ENCODE measurements around the gene PDE7B.
A peak's percentile ranks its signal among the peaks of the same experiment; 100 is the strongest.
"Not testable (repeated sequence)": the region's sequence is repeated elsewhere in the genome, so short reads cannot be mapped to it uniquely, and the experiment has no call there.

PDE7B gene

DNA sequence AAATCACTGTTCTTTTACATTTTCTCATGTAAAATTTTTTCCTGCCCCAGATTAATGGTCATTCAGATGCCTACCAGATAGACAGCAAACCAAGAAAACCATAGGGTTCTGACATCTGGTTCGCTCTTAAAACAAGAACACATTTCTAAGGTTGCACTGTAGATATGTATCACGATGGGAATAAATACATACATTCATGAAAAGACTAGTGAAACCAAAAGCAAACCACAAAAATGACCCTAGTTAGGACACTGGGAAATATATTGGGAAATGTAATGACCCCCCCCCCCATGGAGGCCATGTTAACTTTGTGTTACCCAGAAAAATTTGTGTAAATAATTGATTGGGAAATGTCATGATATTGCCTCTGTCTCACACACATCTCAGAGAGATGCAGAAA lies 361.1 kb downstream of the PDE7B start:
- no peak for DNase-seq

DNA sequence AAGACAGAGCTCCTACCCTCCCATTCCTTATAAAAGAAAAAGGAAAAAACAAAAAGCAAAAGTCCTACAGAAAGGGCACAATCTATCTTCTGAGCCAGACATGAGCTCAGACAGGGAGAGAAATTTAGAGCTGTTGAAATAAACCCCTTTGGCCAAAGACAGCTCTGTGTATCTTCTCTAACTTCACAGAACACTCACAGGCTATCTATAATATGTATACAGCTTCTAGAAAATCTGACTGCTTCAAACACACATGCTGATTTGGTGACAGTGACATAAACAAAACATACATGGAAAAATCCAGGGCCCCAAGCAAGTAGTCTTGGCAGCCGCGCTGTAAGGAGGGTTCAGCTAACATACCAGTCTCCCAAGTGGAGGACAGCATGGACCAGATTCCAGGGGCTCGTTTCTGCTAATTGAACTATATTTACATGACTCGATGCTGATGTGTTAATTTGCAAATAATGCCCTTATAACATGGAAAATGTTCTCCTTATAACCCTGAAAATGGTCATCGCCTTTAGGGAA lies 361.6 kb downstream of the PDE7B start:
- no peak for DNase-seq

DNA sequence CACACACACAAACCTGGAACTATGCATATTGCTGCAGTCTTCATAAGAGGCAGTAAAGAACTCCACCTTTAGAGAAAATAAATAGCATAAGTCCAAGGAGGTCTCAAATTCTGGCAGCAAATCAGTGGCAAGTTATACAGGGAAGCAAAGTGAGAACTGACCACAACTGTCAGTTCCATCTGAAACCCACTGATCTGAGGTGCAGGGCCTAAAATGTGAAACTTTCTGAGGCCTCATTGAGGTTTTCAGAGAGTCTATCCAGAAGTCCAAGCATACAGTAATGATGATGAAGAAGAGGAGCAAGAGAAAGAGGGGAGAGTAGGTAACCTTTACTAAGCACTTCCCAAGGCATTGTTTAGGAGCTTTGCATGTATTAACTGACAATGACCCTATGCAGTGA lies 362.4 kb downstream of the PDE7B start:
- no peak for DNase-seq

DNA sequence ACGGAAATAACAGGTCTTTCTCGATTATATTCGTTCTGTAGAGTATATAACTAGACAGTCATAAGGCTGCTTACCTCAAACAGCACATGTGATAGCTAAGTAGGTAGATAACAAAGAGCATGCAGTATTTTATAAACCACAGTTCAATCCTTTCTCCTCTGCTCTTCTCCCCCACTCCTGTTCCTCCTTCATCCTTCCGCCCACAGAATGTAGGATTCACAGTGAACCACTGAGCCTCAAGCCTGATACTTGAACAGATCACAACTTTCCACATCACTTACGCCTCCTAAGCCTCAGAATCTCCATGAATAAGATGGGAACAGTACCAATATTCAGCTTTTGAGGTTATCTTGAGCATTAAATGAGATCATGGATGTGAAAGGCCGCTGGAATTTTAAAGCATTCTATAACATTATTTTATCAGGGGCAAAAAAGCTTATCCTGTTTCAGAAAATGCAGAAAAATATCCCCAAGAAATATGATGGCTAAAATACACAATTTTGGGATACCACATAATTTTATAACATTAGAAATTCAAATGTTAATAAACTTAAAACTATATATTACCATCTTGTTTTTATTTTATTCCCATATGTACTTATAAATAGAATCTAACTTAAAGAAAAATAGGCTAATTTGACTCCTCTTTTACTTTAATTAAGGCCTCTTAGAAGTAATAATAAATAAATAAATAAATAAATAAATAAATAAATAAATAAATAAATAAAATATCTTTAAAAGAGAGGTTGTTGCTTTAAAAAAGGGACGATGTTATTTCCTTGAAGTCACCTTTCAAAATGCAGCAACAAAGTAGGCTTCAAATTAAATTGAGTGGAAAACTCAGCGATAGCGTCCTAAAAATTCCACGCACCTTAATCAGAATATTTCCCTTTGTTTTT lies 365.3 kb downstream of the PDE7B start:
- no peak for DNase-seq

DNA sequence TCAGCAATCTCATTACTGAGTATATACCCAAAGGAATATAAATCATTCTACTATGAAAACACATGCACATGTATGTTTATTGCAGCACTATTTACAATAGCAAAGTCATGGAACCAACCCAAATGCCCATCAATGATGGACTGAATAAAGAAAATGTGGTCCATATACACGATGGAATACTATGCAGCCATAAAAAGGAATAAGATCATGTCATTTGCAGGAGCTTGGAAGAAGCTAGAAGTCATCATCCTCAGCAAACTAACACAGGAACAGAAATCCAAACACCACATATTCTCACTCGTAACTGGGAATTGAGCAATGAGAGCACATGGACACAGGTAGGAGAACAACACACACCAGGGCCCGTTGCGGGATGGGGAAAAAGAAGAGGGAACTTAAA lies 373.5 kb downstream of the PDE7B start:
- not testable (repeated sequence) for DNase-seq

DNA sequence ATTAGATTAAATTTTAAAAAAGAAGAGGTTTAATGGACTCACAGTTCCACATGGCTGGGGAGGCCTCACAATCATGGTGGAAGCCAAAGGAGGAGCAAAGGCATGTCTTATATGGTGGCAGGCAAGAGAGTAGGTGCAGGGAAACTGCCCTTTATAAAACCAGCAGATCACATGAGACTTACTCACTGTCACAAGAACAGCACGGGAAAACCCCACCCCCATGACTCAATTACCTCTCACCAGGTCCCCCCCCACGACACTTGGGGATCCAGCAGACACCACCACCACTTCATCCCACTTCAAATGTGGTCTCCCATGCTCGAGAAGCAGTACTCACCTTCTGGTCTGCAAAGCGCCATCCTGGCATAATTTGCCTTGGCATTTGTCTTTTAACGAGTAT lies 374.0 kb downstream of the PDE7B start:
- DNase-seq, result no peak

DNA sequence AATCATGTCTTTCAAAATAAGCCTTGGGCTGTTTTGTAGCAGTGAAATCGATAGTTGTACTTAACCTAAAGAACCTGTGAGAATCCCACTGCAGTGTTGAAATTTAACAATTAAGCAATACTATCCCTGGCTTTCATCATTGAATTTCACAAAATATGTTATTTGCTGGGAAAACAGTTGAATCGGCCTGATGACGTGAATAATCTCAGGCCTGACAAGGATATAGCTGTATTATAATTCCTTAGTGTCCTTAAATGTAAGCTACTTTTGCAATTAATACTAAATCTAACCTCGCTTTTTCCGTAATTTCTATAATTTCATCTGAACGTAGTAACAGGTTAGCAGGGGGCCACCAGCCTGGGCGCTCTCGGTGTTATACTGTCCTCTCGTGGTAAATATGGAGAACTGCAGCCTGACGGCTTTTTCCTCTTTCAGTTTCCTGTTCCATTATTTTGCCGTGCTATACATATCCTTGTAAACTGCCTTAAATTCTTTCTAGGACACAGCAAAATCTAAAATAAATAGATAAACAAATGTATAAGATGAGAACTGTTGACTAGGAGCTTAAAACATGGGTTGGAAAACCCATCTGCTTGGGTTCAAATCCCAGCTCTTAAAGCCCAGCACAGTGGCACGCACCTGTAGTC lies 374.6 kb downstream of the PDE7B start:
- peak; percentile 65 for DNase-seq

DNA sequence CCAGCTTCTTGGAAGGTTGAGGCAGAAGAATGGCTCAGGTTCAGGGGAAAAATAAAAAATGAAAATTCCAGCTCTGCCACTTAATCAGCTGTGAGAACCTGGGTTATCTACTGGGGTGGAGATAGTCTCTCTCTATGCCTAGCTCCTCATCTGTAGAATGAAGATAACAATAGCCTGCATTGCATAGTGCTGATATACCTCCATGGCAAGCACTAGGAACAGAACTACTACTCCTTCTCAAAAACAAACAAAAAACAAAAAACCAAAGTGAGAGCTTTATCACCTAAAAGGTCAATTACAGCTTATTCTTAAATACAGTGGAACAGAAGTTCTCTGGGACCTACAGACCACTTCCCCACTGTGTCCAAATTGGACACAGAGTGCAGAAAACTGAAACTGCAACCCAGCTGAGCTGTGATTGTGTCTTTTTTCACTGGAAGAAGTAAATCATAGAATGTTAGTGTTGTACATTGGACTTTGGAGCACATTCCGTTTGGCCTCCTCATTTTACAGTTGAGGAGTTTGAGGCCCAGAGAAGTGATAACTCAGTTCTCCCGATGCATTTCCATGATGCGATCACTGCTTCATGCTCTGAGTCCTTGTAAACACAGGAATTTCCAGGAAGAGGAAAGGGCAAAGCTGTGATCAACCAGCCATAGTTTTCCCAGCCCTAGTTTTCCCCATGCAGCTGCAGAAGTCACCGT lies 375.3 kb downstream of the PDE7B start:
- no peak for DNase-seq

DNA sequence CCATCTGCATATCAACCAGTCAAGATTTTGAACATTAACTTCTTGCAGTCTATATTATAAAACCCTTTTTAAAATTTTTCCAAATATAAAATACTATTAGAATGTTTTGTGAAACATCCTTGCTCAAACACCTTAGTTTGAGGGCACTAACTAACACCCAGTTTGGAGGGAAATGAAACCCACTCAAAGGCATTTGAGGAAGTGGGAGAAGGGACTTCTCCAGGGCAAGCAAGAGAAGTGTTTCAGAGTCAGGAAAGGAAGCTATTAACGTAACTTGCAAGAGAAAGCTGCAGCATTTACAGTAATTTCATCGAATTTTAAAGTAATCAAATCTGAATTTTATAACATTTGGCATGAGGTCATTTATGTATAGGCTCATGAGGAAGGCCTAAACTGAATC lies 377.3 kb downstream of the PDE7B start:
- no peak for DNase-seq

DNA sequence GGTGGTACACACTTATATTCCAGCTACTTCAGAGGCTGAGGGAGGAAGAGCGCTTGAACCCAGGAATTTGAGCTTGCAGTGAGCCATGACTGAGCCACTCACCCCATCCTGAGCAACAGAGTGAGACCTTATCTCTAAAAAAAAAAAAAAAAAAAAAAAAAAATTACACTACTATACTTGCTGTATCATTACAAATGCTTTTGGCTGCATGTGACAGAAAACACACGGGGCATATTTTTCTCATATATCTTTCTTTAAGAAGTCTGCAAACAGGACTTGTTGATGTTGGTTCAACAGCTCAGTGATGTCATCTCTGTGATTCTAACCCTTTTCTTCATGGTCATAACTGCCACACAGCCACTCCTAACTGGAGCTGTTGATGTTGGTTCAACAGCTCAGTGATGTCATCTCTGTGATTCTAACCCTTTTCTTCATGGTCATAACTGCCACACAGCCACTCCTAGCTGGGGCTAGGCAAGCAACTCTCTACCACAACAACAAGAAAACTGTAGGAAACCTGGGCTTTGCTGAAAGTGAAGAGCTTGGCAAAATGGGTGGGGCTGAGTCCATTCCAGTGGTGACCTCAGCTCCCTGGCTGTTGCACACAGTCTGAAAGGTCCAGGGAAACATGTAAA lies 378.8 kb downstream of the PDE7B start:
- DNase-seq, result no peak

DNA sequence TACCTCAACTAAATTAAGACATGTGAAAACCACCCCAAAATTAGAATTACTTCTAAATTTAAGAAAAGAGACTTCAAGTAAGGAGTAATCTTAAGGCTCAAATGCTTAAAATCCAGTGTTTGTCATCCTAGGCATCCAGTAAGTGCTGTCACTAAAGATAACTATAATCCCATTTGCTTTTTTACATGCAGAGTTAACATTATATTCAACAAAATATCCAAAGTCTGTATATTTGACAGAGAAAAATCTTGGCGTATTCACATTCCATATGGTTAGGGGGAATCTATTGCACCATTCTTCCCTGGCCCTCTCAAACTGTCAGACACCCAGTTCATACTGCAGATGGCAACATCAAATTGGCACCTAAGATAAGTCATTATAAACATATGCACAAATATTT lies 381.2 kb downstream of the PDE7B start:
- DNase-seq, result no peak

DNA sequence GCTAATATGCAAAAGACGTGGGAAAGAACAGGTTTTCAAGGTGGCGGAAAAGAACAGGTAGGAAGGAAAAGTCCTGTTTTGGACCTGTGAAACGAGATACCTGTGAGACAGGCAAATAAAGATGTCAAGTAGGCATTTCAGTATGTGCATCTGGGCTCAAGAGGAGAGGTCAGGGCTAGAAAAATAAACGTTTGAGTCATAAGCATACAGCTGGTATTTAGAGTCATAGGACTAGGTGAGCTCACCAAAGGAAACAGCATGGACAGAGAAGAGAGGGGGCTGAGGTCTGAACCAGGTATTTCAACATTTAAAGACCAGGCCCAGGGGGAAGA lies 383.7 kb downstream of the PDE7B start:
- DNase-seq, result peak; percentile 10

DNA sequence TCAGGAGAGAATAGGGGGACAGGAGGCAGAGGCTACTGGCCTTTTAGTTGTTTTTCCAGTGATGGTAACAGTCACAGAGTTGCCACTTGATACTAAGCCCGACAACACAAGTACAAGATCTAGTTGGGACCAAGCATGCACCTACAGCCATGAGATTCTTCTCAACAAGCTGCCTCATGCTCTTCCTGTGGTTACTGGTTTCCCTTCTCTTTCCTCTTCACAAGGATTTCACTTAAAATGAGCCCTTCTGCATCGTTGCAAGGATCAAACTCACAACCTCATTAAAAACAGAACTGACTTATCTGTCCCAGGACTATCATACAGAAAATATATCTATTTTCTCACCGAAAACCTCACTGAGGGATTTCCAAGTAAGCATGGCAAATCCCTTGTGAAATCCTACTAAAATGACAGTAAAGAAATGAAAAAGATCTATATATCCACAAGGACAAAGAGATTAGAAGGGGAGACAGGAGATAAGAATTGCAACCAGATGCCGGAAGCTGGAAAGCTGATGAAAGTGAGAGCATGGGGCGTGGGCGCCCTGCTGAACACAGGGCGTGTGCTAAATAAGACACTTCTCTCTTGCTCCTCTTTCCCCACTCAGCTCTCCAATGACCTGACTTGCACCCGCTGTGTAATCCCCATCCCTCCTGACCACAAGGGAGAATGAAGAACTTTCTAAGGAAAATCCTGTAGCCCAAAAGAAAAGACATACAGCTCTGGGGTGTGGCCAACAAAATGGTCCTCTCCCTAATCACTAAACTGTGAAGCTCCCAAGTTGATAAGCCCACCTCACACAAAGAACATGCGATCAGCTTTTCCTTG lies 385.2 kb downstream of the PDE7B start:
- DNase-seq, result no peak

DNA sequence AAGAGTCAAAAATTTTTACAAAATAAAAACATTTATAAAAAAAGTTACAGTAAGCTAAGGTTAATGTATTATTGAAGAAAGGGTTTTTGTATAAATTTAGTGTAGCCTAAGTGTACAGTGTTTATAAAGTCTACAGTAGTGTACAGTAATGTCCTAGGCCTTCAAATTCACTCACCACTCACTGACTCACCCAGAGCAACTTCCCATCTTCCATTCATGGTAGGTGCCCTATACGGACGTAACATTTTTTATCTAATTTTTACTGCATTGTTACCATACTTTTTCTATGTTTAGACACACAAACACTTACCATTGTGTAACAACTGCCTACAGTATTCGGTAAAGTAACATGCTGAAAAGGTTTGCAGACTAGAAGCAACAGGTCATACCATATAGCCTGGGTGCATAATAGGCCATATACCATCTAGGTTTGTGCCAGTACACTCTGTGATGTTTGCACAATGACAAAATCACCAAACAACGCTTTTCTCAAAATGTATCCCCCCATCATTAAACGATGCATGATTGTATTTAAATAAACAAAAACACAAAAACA lies 392.6 kb downstream of the PDE7B start:
- DNase-seq, result no peak

All from NCI-H774 (cell line).